DND-41 (cell line): ENCODE data around the gene AGPAT1.

Experiments
- EZH2 ChIP-seq: IDR thresholded peaks from 3 replicates; pipeline ENCODE4 v1.6.1; 2012; ENCODE audit warnings: borderline replicate concordance, low read depth, mild to moderate bottlenecking, moderate library complexity, low read length, inconsistent platforms; ENCODE audit not compliant: severe bottlenecking
- TF ChIP-seq, protein P1 (sequence below): IDR thresholded peaks from 2 replicates; pipeline ENCODE4 v1.5.1; 2012; ENCODE audit warnings: borderline replicate concordance, low read length, moderate library complexity, mild to moderate bottlenecking; ENCODE audit not compliant: poor library complexity, severe bottlenecking; ENCODE audit errors: extremely low read depth

DNA sequence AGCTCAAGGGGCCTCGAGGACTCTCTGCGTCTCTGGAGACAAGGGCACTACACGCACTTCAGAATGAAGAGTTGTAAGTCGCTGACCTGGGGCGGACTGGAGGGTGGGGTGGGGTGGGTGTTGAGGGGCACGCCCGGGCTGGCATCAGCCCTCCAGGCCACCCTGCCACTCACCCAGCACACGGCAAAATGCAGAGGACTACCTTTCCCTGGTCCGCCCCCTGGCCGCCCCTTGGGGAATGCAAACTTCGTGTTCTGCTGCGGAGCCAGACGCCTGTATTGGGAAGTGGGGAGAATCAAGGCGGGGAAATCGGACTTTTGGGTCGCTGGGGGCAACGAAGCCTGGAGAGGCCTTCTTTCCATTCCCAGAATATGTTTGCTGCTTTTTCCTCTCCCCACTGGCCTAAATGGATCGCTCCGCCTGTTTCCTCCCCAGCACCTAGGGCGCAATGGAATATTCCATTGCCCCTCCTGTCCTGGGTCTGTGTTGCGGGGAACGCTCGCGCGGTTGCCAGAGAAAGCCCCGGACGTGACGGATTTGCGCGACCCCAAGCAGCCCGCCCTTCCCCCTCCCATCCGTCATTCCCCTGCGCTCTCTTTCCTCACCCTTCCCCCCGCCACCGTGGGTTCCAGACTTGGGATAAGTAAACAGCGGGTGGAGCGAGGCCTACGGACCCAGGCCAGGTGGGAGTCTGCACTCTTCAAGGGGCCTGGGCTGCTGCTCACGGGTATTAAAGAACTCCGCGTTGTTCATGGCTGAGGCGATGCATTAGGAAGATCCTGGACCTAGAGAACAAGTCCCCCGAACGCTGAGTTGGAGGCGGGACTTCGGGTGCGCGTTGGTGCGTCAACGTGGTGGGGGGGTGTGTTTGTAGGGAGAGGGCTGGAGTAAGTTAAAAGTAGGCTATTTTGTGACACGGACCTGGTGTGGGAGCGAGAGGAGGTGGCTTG lies 22.0 kb downstream of the AGPAT1 start, which contains the start of gene PPT2:
- TF ChIP-seq, protein P1, sequence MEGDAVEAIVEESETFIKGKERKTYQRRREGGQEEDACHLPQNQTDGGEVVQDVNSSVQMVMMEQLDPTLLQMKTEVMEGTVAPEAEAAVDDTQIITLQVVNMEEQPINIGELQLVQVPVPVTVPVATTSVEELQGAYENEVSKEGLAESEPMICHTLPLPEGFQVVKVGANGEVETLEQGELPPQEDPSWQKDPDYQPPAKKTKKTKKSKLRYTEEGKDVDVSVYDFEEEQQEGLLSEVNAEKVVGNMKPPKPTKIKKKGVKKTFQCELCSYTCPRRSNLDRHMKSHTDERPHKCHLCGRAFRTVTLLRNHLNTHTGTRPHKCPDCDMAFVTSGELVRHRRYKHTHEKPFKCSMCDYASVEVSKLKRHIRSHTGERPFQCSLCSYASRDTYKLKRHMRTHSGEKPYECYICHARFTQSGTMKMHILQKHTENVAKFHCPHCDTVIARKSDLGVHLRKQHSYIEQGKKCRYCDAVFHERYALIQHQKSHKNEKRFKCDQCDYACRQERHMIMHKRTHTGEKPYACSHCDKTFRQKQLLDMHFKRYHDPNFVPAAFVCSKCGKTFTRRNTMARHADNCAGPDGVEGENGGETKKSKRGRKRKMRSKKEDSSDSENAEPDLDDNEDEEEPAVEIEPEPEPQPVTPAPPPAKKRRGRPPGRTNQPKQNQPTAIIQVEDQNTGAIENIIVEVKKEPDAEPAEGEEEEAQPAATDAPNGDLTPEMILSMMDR: peak; percentile 27
- TF ChIP-seq EZH2: no peak
